ENCODE measurements around the gene ALLC.

ALLC gene

DNA sequence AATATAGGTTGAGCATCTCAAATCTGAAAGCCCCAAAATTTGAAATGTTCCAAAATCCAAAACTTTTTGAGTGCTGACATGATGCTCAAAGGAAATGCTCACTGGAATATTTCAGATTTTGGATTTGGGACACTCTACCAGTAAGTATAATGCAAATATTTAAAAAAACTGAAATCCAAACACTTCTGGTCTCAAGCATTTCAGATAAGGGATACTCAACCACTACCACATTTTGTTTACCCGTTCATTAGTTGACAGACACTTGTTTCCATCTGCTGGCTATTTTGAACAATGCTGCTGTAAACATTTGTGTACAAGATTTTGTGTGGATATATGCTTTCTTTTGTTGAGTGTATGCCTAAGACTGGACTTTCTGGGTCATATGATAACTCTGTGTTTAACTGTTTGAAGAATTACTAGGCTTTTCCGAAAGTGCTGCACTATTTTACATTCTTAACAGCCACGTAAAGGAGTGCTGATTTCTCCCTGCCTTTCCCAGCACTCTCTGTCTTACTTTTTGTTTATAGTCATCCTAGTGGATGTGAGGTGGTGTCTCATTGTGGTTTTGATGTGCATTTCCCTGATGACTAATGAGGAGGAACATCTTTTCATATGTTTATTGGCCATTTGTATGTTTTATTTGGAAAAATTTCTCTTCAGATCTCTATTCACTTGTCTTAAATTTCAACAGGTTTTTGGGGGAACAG is 25.9 kb downstream of the ALLC start:
- H3K4ac ChIP-seq (ENCODE audit: low read depth in 1 of 2, low read length in 2 of 2) = no peak overlapping the region
- H2BK15ac ChIP-seq (ENCODE audit: low read depth, poor library complexity, severe bottlenecking) = no peak overlapping the region
- no peak overlapping the region for H2AK5ac ChIP-seq (ENCODE audit: low read length, severe bottlenecking)
- H3K14ac ChIP-seq (ENCODE audit: low read length in 2 of 2) = no peak overlapping the region
- H3K4me3 ChIP-seq (ENCODE audit: insufficient read depth in 1 of 2, low read depth in 1 of 2, low read length in 2 of 2) = no peak overlapping the region
- H3K18ac ChIP-seq (ENCODE audit: low read depth in 1 of 2, low read length in 2 of 2) = no peak overlapping the region
- no peak overlapping the region for H2BK12ac ChIP-seq (ENCODE audit: low read length in 2 of 2)
- no peak overlapping the region for H3K27ac ChIP-seq (ENCODE audit: low read length, poor library complexity, severe bottlenecking)
- no peak overlapping the region for H3K4me2 ChIP-seq (ENCODE audit: low read length, poor library complexity, severe bottlenecking)
- no peak overlapping the region for H2BK120ac ChIP-seq (ENCODE audit: low read depth, low read length)
- no peak overlapping the region for H3K23ac ChIP-seq (ENCODE audit: low read length in 2 of 2)
- WGBS = 64% methylated on average over 1 of the region's 3 CpGs
- H3K9me3 ChIP-seq (ENCODE audit: control insufficient read depth, low read length) = peaks cover 3% of the 10 kb centered on the region
- no peaks in the 10 kb centered on the region for H3K79me1 ChIP-seq (replicated peaks; ENCODE audit: low read length, poor library complexity, severe bottlenecking)
- H2BK5ac ChIP-seq (ENCODE audit: low read depth, low read length, poor library complexity, severe bottlenecking) = no peak overlapping the region
- no peaks in the 10 kb centered on the region for H3K36me3 ChIP-seq (ENCODE audit: control insufficient read depth in 1 of 2, insufficient read depth in 2 of 2, low read depth in 1 of 2, low read length in 2 of 2)
- DNase-seq = peak; percentile 61
- H3K27me3 ChIP-seq (ENCODE audit: control insufficient read depth in 1 of 2, insufficient read depth in 1 of 2, low read length in 2 of 2) = peaks cover 0 to 10% of the 10 kb centered on the region in 2 experiments
- H3K4me1 ChIP-seq (ENCODE audit: control insufficient read depth, insufficient read depth, low read depth, low read length) = no peaks in the 10 kb centered on the region
- no peak overlapping the region for H4K91ac ChIP-seq (ENCODE audit: low read length)
- H4K8ac ChIP-seq (ENCODE audit: low read length) = no peak overlapping the region
- H3K9ac ChIP-seq (ENCODE audit: low read length) = no peak overlapping the region
- H2AFZ ChIP-seq (ENCODE audit: low read depth, low read length) = no peak overlapping the region

DNA sequence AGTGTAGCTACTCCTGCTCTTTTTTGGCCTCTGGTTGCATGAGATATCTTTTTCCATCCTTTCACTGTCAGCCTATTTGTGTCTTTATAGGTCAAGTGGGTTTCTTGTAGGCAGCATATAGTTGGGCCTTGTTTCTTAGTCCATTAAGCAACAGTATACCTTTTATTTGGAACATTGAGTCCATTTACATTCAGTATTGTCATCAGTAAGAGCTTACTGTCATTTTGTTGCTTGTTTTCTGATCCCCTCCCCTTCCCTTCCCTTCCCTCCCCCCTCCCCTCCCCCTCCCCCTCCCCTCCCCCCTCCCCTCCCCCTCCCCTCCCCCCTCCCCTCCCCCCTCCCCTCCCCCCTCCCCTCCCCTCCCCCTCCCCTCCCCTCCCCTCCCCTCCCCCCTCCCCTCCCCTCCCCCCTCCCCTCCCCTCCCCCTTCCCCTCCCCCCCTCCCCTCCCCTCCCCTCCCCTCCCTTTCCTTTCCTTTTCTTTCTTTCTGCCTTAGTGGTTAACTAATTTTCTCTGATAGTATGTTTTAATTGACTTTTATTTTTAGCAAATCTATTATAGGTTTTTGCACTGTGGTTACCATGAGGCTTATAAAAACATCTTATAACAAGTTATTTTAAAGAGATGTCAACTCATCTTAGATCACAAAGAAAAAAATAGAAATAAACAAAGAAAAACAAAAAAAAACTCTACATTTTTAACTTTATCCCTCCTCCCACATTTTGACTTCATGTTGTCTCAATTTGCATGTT is 32.2 kb downstream of the ALLC start:
- no peaks in the 10 kb centered on the region for H3K4me1 ChIP-seq (ENCODE audit: control insufficient read depth, insufficient read depth, low read depth, low read length)
- no peak overlapping the region for H3K9ac ChIP-seq (ENCODE audit: low read length)
- no peaks in the 10 kb centered on the region for H3K79me1 ChIP-seq (replicated peaks; ENCODE audit: low read length, poor library complexity, severe bottlenecking)
- no peak overlapping the region for H3K27ac ChIP-seq (ENCODE audit: low read length, poor library complexity, severe bottlenecking)
- no peak overlapping the region for H2AFZ ChIP-seq (ENCODE audit: low read depth, low read length)
- no peak overlapping the region for H3K18ac ChIP-seq (ENCODE audit: low read depth in 1 of 2, low read length in 2 of 2)
- H2BK120ac ChIP-seq (ENCODE audit: low read depth, low read length) = no peak overlapping the region
- H3K4me3 ChIP-seq (ENCODE audit: insufficient read depth in 1 of 2, low read depth in 1 of 2, low read length in 2 of 2) = no peak overlapping the region
- H3K4ac ChIP-seq (ENCODE audit: low read depth in 1 of 2, low read length in 2 of 2) = no peak overlapping the region
- no peak overlapping the region for H3K14ac ChIP-seq (ENCODE audit: low read length in 2 of 2)
- peaks cover 3% of the 10 kb centered on the region for H3K9me3 ChIP-seq (ENCODE audit: control insufficient read depth, low read length)
- H2AK5ac ChIP-seq (ENCODE audit: low read length, severe bottlenecking) = no peak overlapping the region
- peaks cover 0 to 3% of the 10 kb centered on the region in 2 experiments for H3K27me3 ChIP-seq (ENCODE audit: control insufficient read depth in 1 of 2, insufficient read depth in 1 of 2, low read length in 2 of 2)
- DNase-seq = no peak
- no peaks in the 10 kb centered on the region for H3K36me3 ChIP-seq (ENCODE audit: control insufficient read depth in 1 of 2, insufficient read depth in 2 of 2, low read depth in 1 of 2, low read length in 2 of 2)
- H4K91ac ChIP-seq (ENCODE audit: low read length) = no peak overlapping the region
- no peak overlapping the region for H3K23ac ChIP-seq (ENCODE audit: low read length in 2 of 2)
- H2BK12ac ChIP-seq (ENCODE audit: low read length in 2 of 2) = no peak overlapping the region
- H2BK15ac ChIP-seq (ENCODE audit: low read depth, poor library complexity, severe bottlenecking) = no peak overlapping the region
- no peak overlapping the region for H3K4me2 ChIP-seq (ENCODE audit: low read length, poor library complexity, severe bottlenecking)
- no peak overlapping the region for H2BK5ac ChIP-seq (ENCODE audit: low read depth, low read length, poor library complexity, severe bottlenecking)
- H4K8ac ChIP-seq (ENCODE audit: low read length) = no peak overlapping the region

DNA sequence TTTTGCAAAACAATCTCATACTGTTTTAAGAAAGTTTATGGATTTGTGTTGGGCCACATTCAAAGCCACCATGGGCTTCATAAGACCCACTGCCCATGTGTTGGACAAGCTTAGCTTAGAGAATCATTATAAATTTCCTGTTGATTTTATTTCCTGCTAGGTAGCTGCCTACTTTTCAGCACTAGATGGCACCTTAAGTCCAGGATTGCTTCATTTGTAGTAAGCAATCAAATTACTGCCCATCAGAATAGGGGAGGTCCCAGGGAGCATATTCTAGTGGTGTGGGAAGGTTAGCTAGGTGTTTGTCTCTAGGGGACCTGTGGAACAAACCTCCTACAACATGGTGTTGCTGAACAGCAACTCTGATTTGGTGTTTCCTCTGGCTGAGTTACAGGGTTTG is 34.4 kb downstream of the ALLC start:
- H3K9me3 ChIP-seq (ENCODE audit: control insufficient read depth, low read length) = peaks cover 3% of the 10 kb centered on the region
- no peak overlapping the region for H3K14ac ChIP-seq (ENCODE audit: low read length in 2 of 2)
- no peak overlapping the region for H4K8ac ChIP-seq (ENCODE audit: low read length)
- H4K91ac ChIP-seq (ENCODE audit: low read length) = no peak overlapping the region
- no peak overlapping the region for H3K9ac ChIP-seq (ENCODE audit: low read length)
- peak; percentile 9 for DNase-seq
- no peak overlapping the region for H3K23ac ChIP-seq (ENCODE audit: low read length in 2 of 2)
- H3K36me3 ChIP-seq (ENCODE audit: control insufficient read depth in 1 of 2, insufficient read depth in 2 of 2, low read depth in 1 of 2, low read length in 2 of 2) = no peaks in the 10 kb centered on the region
- no peaks in the 10 kb centered on the region for H3K79me1 ChIP-seq (replicated peaks; ENCODE audit: low read length, poor library complexity, severe bottlenecking)
- H3K27ac ChIP-seq (ENCODE audit: low read length, poor library complexity, severe bottlenecking) = no peak overlapping the region
- H3K4me2 ChIP-seq (ENCODE audit: low read length, poor library complexity, severe bottlenecking) = no peak overlapping the region
- H2BK5ac ChIP-seq (ENCODE audit: low read depth, low read length, poor library complexity, severe bottlenecking) = no peak overlapping the region
- H2BK15ac ChIP-seq (ENCODE audit: low read depth, poor library complexity, severe bottlenecking) = no peak overlapping the region
- no peak overlapping the region for H3K4ac ChIP-seq (ENCODE audit: low read depth in 1 of 2, low read length in 2 of 2)
- H2AFZ ChIP-seq (ENCODE audit: low read depth, low read length) = no peak overlapping the region
- H3K4me1 ChIP-seq (ENCODE audit: control insufficient read depth, insufficient read depth, low read depth, low read length) = no peaks in the 10 kb centered on the region
- peaks cover 0 to 3% of the 10 kb centered on the region in 2 experiments for H3K27me3 ChIP-seq (ENCODE audit: control insufficient read depth in 1 of 2, insufficient read depth in 1 of 2, low read length in 2 of 2)
- H2BK12ac ChIP-seq (ENCODE audit: low read length in 2 of 2) = no peak overlapping the region
- no peak overlapping the region for H2AK5ac ChIP-seq (ENCODE audit: low read length, severe bottlenecking)
- no peak overlapping the region for H3K18ac ChIP-seq (ENCODE audit: low read depth in 1 of 2, low read length in 2 of 2)
- no peak overlapping the region for H2BK120ac ChIP-seq (ENCODE audit: low read depth, low read length)
- H3K4me3 ChIP-seq (ENCODE audit: insufficient read depth in 1 of 2, low read depth in 1 of 2, low read length in 2 of 2) = no peak overlapping the region

DNA sequence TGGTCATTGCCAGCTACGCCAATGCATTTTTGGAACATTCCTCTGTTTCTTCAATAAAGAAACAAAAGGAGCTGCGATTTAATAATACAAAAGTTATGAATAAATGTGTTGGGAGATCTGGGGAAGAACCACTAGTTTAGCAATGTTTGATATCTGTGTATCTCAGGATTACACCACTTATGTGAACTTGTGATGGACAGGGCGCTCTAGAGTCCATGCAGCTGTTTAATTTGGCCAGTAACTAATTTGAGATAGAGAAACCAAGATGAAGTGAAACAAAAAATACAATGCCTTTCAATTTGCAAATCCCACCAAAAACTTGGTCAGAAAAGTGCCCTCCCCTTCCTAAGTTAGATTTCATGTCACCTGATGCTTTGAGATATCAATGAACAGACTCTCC is 38.5 kb downstream of the ALLC start:
- H3K9ac ChIP-seq (ENCODE audit: low read length) = no peak overlapping the region
- H3K4ac ChIP-seq (ENCODE audit: low read depth in 1 of 2, low read length in 2 of 2) = no peak overlapping the region
- H3K4me2 ChIP-seq (ENCODE audit: low read length, poor library complexity, severe bottlenecking) = no peak overlapping the region
- H2BK5ac ChIP-seq (ENCODE audit: low read depth, low read length, poor library complexity, severe bottlenecking) = no peak overlapping the region
- H3K4me1 ChIP-seq (ENCODE audit: control insufficient read depth, insufficient read depth, low read depth, low read length) = no peaks in the 10 kb centered on the region
- H3K79me1 ChIP-seq (replicated peaks; ENCODE audit: low read length, poor library complexity, severe bottlenecking) = no peaks in the 10 kb centered on the region
- no peak overlapping the region for H2BK120ac ChIP-seq (ENCODE audit: low read depth, low read length)
- H3K27me3 ChIP-seq (ENCODE audit: control insufficient read depth in 1 of 2, insufficient read depth in 1 of 2, low read length in 2 of 2) = peaks cover 0 to 8% of the 10 kb centered on the region in 2 experiments
- H2AK5ac ChIP-seq (ENCODE audit: low read length, severe bottlenecking) = no peak overlapping the region
- no peak for DNase-seq
- H4K91ac ChIP-seq (ENCODE audit: low read length) = no peak overlapping the region
- no peak overlapping the region for H3K4me3 ChIP-seq (ENCODE audit: insufficient read depth in 1 of 2, low read depth in 1 of 2, low read length in 2 of 2)
- no peak overlapping the region for H2BK12ac ChIP-seq (ENCODE audit: low read length in 2 of 2)
- 61% methylated on average over 3 of the region's 3 CpGs for WGBS
- no peaks in the 10 kb centered on the region for H3K36me3 ChIP-seq (ENCODE audit: control insufficient read depth in 1 of 2, insufficient read depth in 2 of 2, low read depth in 1 of 2, low read length in 2 of 2)
- no peak overlapping the region for H3K18ac ChIP-seq (ENCODE audit: low read depth in 1 of 2, low read length in 2 of 2)
- H3K23ac ChIP-seq (ENCODE audit: low read length in 2 of 2) = no peak overlapping the region
- H3K9me3 ChIP-seq (ENCODE audit: control insufficient read depth, low read length) = no peaks in the 10 kb centered on the region
- no peak overlapping the region for H4K8ac ChIP-seq (ENCODE audit: low read length)
- H3K27ac ChIP-seq (ENCODE audit: low read length, poor library complexity, severe bottlenecking) = no peak overlapping the region
- H2BK15ac ChIP-seq (ENCODE audit: low read depth, poor library complexity, severe bottlenecking) = no peak overlapping the region
- H2AFZ ChIP-seq (ENCODE audit: low read depth, low read length) = no peak overlapping the region
- no peak overlapping the region for H3K14ac ChIP-seq (ENCODE audit: low read length in 2 of 2)
